Measurements from ENCODE around the gene DYSF.

Gene DYSF

DNA sequence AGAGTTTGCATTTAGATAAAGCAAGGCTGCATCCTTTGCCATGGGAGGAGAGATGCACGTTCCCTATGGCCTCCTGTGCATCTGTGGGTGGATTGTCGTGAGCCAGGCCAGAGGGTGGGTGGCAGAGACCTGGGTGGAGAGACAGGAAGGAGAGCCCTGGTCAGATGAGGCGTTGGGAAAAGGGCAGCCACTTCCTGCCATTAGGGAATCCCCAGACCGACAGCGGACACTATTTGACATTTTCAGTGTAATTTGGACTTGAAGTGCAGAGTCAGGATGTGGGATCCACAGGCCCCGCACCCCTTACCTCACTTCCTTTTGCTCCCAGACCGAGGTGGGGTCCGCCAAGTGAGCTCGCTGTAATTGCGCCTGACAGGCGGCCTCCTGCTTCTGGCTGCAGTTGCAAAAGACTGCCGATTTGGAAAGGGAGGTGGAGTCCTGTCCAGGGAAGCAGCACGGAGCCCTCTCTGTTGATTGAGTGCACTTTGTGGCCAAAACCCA, 150.0 kb downstream of the DYSF start:
- peak overlapping the region; percentile 55 to 95 (median 80) for H3K4me2 ChIP-seq
- H3K9me3 ChIP-seq (replicated peaks in 1 of 11): no peaks in the 10 kb centered on the region
- peaks cover 0 to 26% (median 6%) of the 10 kb centered on the region in 11 experiments; a peak in 12 of 22 replicates for H3K27me3 ChIP-seq
- TF ChIP-seq Cebpa-rat (IDR thresholded peaks at IDR 0.05): no peak
- H3K9ac ChIP-seq: peak overlapping the region in 1 of 11 experiments; percentile 1; a peak in 1 of 22 replicates
- H3K36me3 ChIP-seq: peaks cover 0 to 27% (median 0%) of the 10 kb centered on the region in 11 experiments; a peak in 2 of 22 replicates
- H3K4me1 ChIP-seq: peaks cover 42 to 84% (median 75%) of the 10 kb centered on the region in 10 experiments
- H3K27ac ChIP-seq: no peak overlapping the region
- H3K4me3 ChIP-seq: no peak overlapping the region
- H4K20me1 ChIP-seq: peaks cover 0 to 45% (median 27%) of the 10 kb centered on the region in 11 experiments; a peak in 16 of 22 replicates

- Histone ChIP-seq H3K4me1 (peaks cover 34 to 84% (median 74%) of the 10 kb centered on the region in 10 experiments), H4K20me1 (peaks cover 0 to 45% (median 25%) of the 10 kb centered on the region in 11 experiments; a peak in 15 of 22 replicates), H3K9me3 (replicated peaks in 1 of 11) (no peaks in the 10 kb centered on the region), H3K27me3 (peaks cover 0 to 26% (median 6%) of the 10 kb centered on the region in 11 experiments; a peak in 12 of 22 replicates), H3K27ac (peak overlapping the region in 2 of 11 experiments; percentile 19 to 53; a peak in 2 of 22 replicates), H3K9ac (0 out of 22 replicates have a peak overlapping the region, but pooled peaks of 1 of the 11 experiments have one; percentile 1), H3K36me3 (peaks cover 0 to 27% (median 0%) of the 10 kb centered on the region in 11 experiments; a peak in 2 of 22 replicates), H3K4me3 (no peak overlapping the region), H3K4me2 (peak overlapping the region; percentile 55 to 95 (median 80))
- no peak for TF ChIP-seq Cebpa-rat (IDR thresholded peaks at IDR 0.05)
These were observed 150.7 kb downstream of the DYSF start for GRCh38 chr2:71603851-71604725.

DNA sequence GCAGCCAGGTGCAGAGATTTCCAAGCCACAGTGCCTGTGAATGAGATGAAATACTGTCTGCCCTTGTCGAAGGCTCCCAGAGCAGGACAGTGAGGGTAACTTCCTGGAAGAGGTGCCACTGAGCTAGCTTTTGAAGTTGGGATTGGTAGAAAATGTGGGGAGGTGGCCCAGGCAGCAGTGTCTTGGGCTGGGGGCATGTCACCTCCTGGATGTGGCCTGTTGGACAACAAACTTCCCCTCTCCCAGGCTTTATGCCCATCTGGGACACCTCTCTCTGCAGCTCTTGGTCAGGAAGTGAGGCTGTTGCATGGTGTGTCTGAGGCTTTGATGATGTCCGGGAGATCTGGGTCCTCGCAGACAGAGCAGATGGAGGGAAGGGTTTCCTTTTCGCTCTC, 151.4 kb downstream of the DYSF start:
- Histone ChIP-seq H3K4me2 (peak overlapping the region; percentile 55 to 95 (median 80)), H3K27me3 (peaks cover 0 to 22% (median 6%) of the 10 kb centered on the region in 11 experiments; a peak in 12 of 22 replicates), H3K9me3 (replicated peaks in 1 of 11) (no peaks in the 10 kb centered on the region), H3K36me3 (peaks cover 0 to 27% (median 0%) of the 10 kb centered on the region in 11 experiments; a peak in 2 of 22 replicates), H3K9ac (0 out of 22 replicates have a peak overlapping the region, but pooled peaks of 1 of the 11 experiments have one; percentile 37), H3K4me3 (peak overlapping the region in 2 of 10 experiments; percentile 4 to 20; a peak in 2 of 20 replicates), H3K27ac (peak overlapping the region in 2 of 11 experiments; percentile 19 to 53; a peak in 3 of 22 replicates), H3K4me1 (peaks cover 32 to 84% (median 74%) of the 10 kb centered on the region in 10 experiments), H4K20me1 (peaks cover 0 to 41% (median 18%) of the 10 kb centered on the region in 11 experiments; a peak in 14 of 22 replicates)
- no peak for TF ChIP-seq Cebpa-rat (IDR thresholded peaks at IDR 0.05)

DNA sequence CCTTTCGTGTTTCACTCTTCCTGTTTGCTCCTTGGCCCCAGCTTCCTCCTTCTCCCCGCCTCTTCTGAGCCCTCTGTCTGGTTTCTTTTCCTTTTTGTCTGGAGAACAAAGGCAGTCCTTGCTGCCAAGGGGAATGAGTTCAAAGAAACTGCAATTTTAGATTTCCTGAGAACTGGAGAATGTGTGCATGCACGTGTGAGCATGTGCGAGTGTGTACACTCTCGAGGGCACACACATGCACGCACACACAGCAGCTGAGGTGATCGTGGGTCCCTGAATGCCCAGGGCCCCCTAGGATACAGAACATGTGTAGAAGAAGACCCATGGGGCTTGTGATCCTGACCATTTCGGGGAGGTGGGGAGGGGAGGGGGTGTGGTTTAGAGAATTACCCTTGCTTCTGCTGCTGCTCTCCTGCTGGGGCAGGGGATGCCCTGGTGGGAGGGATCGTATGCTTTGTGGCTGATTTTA, 151.8 kb downstream of the DYSF start:
- H3K27me3 ChIP-seq: peaks cover 0 to 18% (median 6%) of the 10 kb centered on the region in 11 experiments; a peak in 12 of 22 replicates
- H3K4me2 ChIP-seq: peak overlapping the region; percentile 55 to 95 (median 80)
- no peak for TF ChIP-seq Cebpa-rat (IDR thresholded peaks at IDR 0.05)
- H3K4me1 ChIP-seq: peaks cover 32 to 80% (median 69%) of the 10 kb centered on the region in 10 experiments
- H3K9me3 ChIP-seq (replicated peaks in 1 of 11): no peaks in the 10 kb centered on the region
- H3K9ac ChIP-seq: peak overlapping the region in 1 of 11 experiments; percentile 37; a peak in 1 of 22 replicates
- peak overlapping the region in 2 of 11 experiments; percentile 19 to 53; a peak in 3 of 22 replicates for H3K27ac ChIP-seq
- peaks cover 0 to 27% (median 0%) of the 10 kb centered on the region in 11 experiments; a peak in 2 of 22 replicates for H3K36me3 ChIP-seq
- peak overlapping the region in 2 of 10 experiments; percentile 4 to 20; a peak in 2 of 20 replicates for H3K4me3 ChIP-seq
- H4K20me1 ChIP-seq: peaks cover 0 to 36% (median 13%) of the 10 kb centered on the region in 11 experiments; a peak in 12 of 22 replicates

DNA sequence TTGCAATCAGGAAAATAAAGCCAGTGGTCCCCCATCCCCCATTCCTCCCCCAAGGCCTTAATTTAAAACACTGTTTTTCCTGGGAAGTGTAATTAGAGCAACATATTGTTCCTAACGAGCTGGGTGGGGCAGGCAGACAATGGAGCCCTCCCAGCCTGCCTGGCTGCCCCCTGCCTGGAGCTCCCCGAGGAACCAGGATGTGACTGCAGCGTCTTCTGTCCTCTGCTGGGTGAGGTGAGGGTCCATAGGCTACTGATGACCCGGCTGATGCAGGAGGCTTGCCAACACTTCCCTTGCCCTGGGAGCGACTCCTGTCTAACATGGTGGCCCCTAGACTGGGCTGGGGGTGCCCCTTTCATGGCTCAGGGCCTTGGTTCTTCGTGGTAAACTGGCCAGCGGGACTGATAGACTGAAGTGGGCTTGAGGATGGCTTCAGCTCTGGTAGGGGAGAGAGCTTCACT, 152.4 kb downstream of the DYSF start:
- Histone ChIP-seq H3K9ac (no peak overlapping the region), H3K27ac (no peak overlapping the region), H3K4me1 (peaks cover 32 to 74% (median 63%) of the 10 kb centered on the region in 10 experiments), H3K4me3 (no peak overlapping the region), H3K4me2 (peak overlapping the region; percentile 55 to 95 (median 80); a peak in 21 of 22 replicates), H3K36me3 (peaks cover 0 to 23% (median 0%) of the 10 kb centered on the region in 11 experiments; a peak in 2 of 22 replicates), H3K9me3 (replicated peaks in 1 of 11) (no peaks in the 10 kb centered on the region), H4K20me1 (peaks cover 0 to 31% (median 7%) of the 10 kb centered on the region in 11 experiments; a peak in 10 of 22 replicates), H3K27me3 (peaks cover 0 to 14% (median 6%) of the 10 kb centered on the region in 11 experiments; a peak in 11 of 22 replicates)
- TF ChIP-seq Cebpa-rat (IDR thresholded peaks at IDR 0.05): no peak

DNA sequence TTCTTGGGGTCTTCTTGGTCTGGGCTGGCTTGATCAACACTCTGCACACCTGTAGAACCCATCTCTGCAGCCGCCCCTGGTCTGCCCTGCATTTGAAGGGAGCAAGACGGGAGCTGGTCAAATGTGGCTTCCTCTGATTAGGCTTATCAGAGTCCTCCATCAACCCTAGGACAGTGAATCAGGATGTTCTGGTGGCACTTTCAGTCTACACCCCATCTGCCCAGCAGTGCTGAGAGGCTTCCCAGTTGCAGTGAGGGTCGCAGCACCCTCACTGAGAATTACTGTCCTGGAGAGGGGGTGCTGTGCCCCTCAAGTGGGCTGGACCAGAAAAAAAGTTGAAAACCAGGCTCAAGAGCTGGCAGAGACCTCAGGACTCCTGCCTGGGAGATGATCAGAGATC, 152.9 kb downstream of the DYSF start:
- TF ChIP-seq Cebpa-rat (IDR thresholded peaks at IDR 0.05): no peak
- Histone ChIP-seq H3K27ac (no peak overlapping the region), H3K36me3 (peaks cover 0 to 24% (median 0%) of the 10 kb centered on the region in 11 experiments; a peak in 6 of 22 replicates), H3K4me2 (peak overlapping the region in 6 of 11 experiments; percentile 74 to 95 (median 82); a peak in 10 of 22 replicates), H3K4me3 (no peak overlapping the region), H3K4me1 (peaks cover 32 to 70% (median 59%) of the 10 kb centered on the region in 10 experiments), H3K9ac (no peak overlapping the region), H3K9me3 (replicated peaks in 1 of 11) (no peaks in the 10 kb centered on the region), H4K20me1 (peaks cover 0 to 27% (median 5%) of the 10 kb centered on the region in 11 experiments; a peak in 4 of 22 replicates), H3K27me3 (peaks cover 0 to 10% (median 6%) of the 10 kb centered on the region in 11 experiments; a peak in 7 of 22 replicates)

DNA sequence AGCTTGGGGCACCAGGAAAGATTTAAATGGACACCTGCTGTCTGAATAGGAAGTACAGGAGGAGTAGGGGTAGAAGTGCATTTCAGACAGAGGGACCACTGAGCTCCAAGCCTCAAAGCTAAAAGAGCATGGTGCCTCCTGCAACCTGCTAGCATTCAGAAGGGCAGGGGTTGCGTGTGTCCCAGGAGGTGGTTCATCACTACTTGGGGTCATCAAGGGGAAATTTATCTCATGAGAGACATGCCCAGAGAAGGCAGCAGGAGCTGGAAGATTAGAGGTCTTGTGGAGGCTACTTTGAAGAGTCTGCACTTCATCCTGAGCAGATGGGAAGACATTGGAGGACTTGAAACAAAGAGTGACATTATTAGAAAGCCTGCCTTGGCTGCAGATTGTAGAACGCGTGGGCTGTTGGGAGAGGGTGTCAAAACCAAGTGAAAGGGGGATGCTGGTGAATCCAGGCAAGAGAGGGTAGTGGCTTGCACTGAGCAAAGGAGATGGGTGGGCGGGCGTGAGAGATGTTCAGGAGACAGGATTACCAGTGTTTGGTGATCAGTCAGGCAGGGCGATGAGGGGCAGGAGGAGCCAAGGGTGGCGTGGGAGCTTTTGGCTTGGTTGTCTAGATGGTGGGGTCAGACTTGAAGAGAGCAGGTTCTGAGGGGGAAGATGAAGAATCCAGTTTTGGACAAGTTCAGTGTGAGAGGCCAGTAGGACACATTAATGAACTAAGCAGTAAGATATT, 154.0 kb downstream of the DYSF start:
- no peak overlapping the region; a peak in 1 of 22 replicates for H3K4me2 ChIP-seq
- peaks cover 32 to 59% (median 49%) of the 10 kb centered on the region in 10 experiments for H3K4me1 ChIP-seq
- no peak overlapping the region for H3K27ac ChIP-seq
- H3K9me3 ChIP-seq (replicated peaks in 1 of 11): no peaks in the 10 kb centered on the region
- H3K4me3 ChIP-seq: no peak overlapping the region
- TF ChIP-seq Cebpa-rat (IDR thresholded peaks at IDR 0.05): no peak
- H4K20me1 ChIP-seq: peaks cover 0 to 17% (median 0%) of the 10 kb centered on the region in 11 experiments; a peak in 3 of 22 replicates
- no peak overlapping the region for H3K9ac ChIP-seq
- peaks cover 0 to 24% (median 0%) of the 10 kb centered on the region in 11 experiments; a peak in 8 of 22 replicates for H3K36me3 ChIP-seq
- H3K27me3 ChIP-seq: 0 out of 22 replicates have a peak, but pooled peaks cover 0 to 3% (median 0%) of the 10 kb centered on the region in 11 experiments

Data from BLaER1 treated with 17β-estradiol and CSF1 and Interleukin-3, amounts not matched to agents 10 nM and 100 nM (cell line).